ENCODE results near the gene TMEM38A.
"Not testable (repeated sequence)": the region's sequence is repeated elsewhere in the genome, so short reads cannot be mapped to it uniquely, and the experiment has no call there.

TMEM38A gene

GRCh38 chr19:16668702-16669101, 7.8 kb downstream of the TMEM38A start:
- DNase-seq; in situ Hi-C loops (cut with HindIII; ENCODE audit: low pct_ligation_motif_present, low pct_unique_long_range_greater_than_20kb, low sequenced_read_pairs): not testable (repeated sequence)

GRCh38 chr19:16670291-16670690, 9.4 kb downstream of the TMEM38A start:
- in situ Hi-C loops (cut with HindIII; ENCODE audit: low pct_ligation_motif_present, low pct_unique_long_range_greater_than_20kb, low sequenced_read_pairs): no loop called here

GRCh38 chr19:16671652-16672274, 10.8 kb downstream of the TMEM38A start:
- in situ Hi-C loops (cut with HindIII; ENCODE audit: low pct_ligation_motif_present, low pct_unique_long_range_greater_than_20kb, low sequenced_read_pairs): no loop called here
- DNase-seq: no peak

More at GRCh38 chr19:16670291-16670690, 9.4 kb downstream of the TMEM38A start:
- no peak for DNase-seq

GRCh38 chr19:16673231-16673630, 12.3 kb downstream of the TMEM38A start:
- in situ Hi-C loops (cut with HindIII; ENCODE audit: low pct_ligation_motif_present, low pct_unique_long_range_greater_than_20kb, low sequenced_read_pairs): no loop called here
- no peak for DNase-seq

GRCh38 chr19:16673839-16674238, 12.9 kb downstream of the TMEM38A start:
- in situ Hi-C loops (cut with HindIII; ENCODE audit: low pct_ligation_motif_present, low pct_unique_long_range_greater_than_20kb, low sequenced_read_pairs): not testable (repeated sequence)

GRCh38 chr19:16676101-16676798, 15.3 kb downstream of the TMEM38A start:
- in situ Hi-C loops (cut with HindIII; ENCODE audit: low pct_ligation_motif_present, low pct_unique_long_range_greater_than_20kb, low sequenced_read_pairs): no loop called here
- DNase-seq: no peak

More at GRCh38 chr19:16673839-16674238, 12.9 kb downstream of the TMEM38A start:
- DNase-seq: not testable (repeated sequence)

- in situ Hi-C loops (cut with HindIII; ENCODE audit: low pct_ligation_motif_present, low pct_unique_long_range_greater_than_20kb, low sequenced_read_pairs): no loop called here
- DNase-seq: no peak
Observed at GRCh38 chr19:16677055-16677454, 16.1 kb downstream of the TMEM38A start.

GRCh38 chr19:16678498-16678897, 17.6 kb downstream of the TMEM38A start:
- in situ Hi-C loops (cut with HindIII; ENCODE audit: low pct_ligation_motif_present, low pct_unique_long_range_greater_than_20kb, low sequenced_read_pairs): no loop called here
- DNase-seq: no peak

GRCh38 chr19:16679811-16680210, 18.9 kb downstream of the TMEM38A start:
- no peak for DNase-seq
- in situ Hi-C loops (cut with HindIII; ENCODE audit: low pct_ligation_motif_present, low pct_unique_long_range_greater_than_20kb, low sequenced_read_pairs): no loop called here

GRCh38 chr19:16682539-16682938, 21.6 kb downstream of the TMEM38A start:
- in situ Hi-C loops (cut with HindIII; ENCODE audit: low pct_ligation_motif_present, low pct_unique_long_range_greater_than_20kb, low sequenced_read_pairs): no loop called here
- DNase-seq: no peak

- in situ Hi-C loops (cut with HindIII; ENCODE audit: low pct_ligation_motif_present, low pct_unique_long_range_greater_than_20kb, low sequenced_read_pairs): no loop called here
Observed at GRCh38 chr19:16684216-16684615, 23.3 kb downstream of the TMEM38A start.

GRCh38 chr19:16688084-16688483, 27.1 kb downstream of the TMEM38A start:
- in situ Hi-C loops (cut with HindIII; ENCODE audit: low pct_ligation_motif_present, low pct_unique_long_range_greater_than_20kb, low sequenced_read_pairs): no loop called here
- DNase-seq: no peak

More at GRCh38 chr19:16684216-16684615, 23.3 kb downstream of the TMEM38A start:
- no peak for DNase-seq

- in situ Hi-C loops (cut with HindIII; ENCODE audit: low pct_ligation_motif_present, low pct_unique_long_range_greater_than_20kb, low sequenced_read_pairs): no loop called here
- DNase-seq: no peak
Observed at GRCh38 chr19:16698914-16699313, 38.0 kb downstream of the TMEM38A start.

- in situ Hi-C loops (cut with HindIII; ENCODE audit: low pct_ligation_motif_present, low pct_unique_long_range_greater_than_20kb, low sequenced_read_pairs): no loop called here
- no peak for DNase-seq
Observed at GRCh38 chr19:16702123-16702522, 41.2 kb downstream of the TMEM38A start.

- in situ Hi-C loops (cut with HindIII; ENCODE audit: low pct_ligation_motif_present, low pct_unique_long_range_greater_than_20kb, low sequenced_read_pairs): no loop called here
- DNase-seq: no peak
Observed at GRCh38 chr19:16703677-16704076, 42.7 kb downstream of the TMEM38A start.

GRCh38 chr19:16710870-16711269, 49.9 kb downstream of the TMEM38A start:
- DNase-seq; in situ Hi-C loops (cut with HindIII; ENCODE audit: low pct_ligation_motif_present, low pct_unique_long_range_greater_than_20kb, low sequenced_read_pairs): not testable (repeated sequence)

- in situ Hi-C loops (cut with HindIII; ENCODE audit: low pct_ligation_motif_present, low pct_unique_long_range_greater_than_20kb, low sequenced_read_pairs); DNase-seq: not testable (repeated sequence)
Observed at GRCh38 chr19:16712295-16712694, 51.4 kb downstream of the TMEM38A start.

GRCh38 chr19:16714702-16715287, 53.9 kb downstream of the TMEM38A start:
- in situ Hi-C loops (cut with HindIII; ENCODE audit: low pct_ligation_motif_present, low pct_unique_long_range_greater_than_20kb, low sequenced_read_pairs): no loop called here
- DNase-seq: peak; percentile 52

GRCh38 chr19:16715611-16716010, 54.7 kb downstream of the TMEM38A start:
- DNase-seq: no peak
- in situ Hi-C loops (cut with HindIII; ENCODE audit: low pct_ligation_motif_present, low pct_unique_long_range_greater_than_20kb, low sequenced_read_pairs): no loop called here

- DNase-seq: no peak
- in situ Hi-C loops (cut with HindIII; ENCODE audit: low pct_ligation_motif_present, low pct_unique_long_range_greater_than_20kb, low sequenced_read_pairs): no loop called here
Observed at GRCh38 chr19:16721051-16721450, 60.1 kb downstream of the TMEM38A start.
